GM19238 (cell line): ENCODE results near the gene OGFOD2.
A peak's percentile ranks its signal among the peaks of the same experiment; 100 is the strongest.
"Not testable (repeated sequence)": the region's sequence is repeated elsewhere in the genome, so short reads cannot be mapped to it uniquely, and the experiment has no call there.

Source experiments
- DNase-seq: peaks from one replicate; pipeline ENCODE4 v3.0.0; 2011; ENCODE audit warnings: low spot score; ENCODE audit not compliant: insufficient read length

The OGFOD2 gene

DNA sequence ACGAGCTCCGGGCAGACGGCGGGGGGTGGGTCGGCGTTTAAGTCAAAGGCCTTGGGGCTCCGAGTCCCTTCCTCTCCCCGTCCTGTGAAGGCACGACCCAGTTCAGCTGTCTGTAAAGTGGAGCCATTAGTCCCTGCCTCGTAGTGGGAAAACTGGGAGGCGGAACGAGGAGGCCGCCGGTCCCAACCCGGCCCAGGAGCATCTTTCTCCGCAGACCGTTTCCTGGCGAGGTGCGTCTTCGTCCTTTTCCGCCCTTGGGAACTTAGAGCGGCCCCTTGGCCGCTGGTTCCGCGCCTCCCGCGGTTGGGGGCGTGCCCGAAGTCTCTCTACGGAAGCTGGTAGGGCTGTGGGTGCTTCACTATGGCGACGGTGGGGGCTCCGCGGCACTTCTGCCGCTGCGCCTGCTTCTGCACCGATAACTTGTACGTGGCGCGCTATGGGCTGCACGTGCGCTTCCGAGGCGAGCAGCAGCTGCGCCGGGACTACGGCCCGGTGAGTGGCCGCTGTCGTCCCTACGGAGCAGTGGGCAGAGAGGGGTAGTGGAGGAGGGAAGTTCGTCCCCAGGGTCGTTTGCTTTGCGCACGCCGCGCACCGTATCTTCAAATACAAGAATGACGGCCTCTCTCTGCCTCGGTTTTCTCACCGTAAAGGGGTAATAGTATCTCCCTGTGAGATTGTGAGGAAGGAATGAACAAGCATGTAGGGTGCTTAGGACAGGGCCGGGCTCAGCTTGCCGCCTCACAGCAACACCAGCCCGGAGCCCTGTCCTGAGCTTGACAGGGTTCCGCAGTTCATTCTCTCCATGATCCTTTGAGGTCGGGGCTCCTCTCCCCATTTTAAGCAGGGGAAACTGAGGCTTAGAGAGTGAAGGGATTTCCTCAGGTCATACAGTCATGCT is at the start of gene OGFOD2:
Gene OGFOD2 (plus strand): TSS at position 353 of the 898 bp plus-strand sequence. CDS start 8 bp downstream, at position 361.
- DNase-seq = peak; percentile 94

DNA sequence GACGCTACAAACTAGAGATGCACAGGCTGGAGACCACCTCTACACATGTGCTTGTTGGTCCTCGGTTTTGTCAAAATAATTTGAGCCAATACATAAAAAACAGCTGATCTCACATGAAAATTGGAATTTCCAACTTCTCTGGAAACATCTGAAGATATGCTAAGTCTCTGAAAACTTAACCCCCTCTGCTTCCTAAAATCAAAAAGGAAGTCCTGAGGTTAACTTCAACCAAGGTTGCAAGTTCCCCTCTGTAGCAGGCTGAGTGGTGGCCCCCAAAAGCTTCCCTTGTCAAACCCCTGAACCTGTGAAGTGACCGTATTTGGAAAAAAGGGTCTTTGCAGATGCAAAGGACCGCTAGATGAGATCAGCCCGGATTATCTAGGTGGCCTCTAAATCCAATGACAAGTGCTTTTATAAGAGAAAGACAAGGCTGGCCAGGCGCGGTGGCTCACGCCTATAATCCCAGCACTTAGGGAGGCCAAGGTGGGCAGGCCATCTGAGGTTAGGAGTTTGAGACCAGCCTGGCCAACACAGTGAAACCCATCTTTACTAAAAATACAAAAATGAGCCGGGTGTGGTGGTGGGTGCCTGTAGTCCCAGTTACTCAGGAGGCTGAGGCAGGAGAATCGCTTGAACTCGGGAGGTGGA is 47.2 kb upstream of the OGFOD2 start:
- no peak for DNase-seq

DNA sequence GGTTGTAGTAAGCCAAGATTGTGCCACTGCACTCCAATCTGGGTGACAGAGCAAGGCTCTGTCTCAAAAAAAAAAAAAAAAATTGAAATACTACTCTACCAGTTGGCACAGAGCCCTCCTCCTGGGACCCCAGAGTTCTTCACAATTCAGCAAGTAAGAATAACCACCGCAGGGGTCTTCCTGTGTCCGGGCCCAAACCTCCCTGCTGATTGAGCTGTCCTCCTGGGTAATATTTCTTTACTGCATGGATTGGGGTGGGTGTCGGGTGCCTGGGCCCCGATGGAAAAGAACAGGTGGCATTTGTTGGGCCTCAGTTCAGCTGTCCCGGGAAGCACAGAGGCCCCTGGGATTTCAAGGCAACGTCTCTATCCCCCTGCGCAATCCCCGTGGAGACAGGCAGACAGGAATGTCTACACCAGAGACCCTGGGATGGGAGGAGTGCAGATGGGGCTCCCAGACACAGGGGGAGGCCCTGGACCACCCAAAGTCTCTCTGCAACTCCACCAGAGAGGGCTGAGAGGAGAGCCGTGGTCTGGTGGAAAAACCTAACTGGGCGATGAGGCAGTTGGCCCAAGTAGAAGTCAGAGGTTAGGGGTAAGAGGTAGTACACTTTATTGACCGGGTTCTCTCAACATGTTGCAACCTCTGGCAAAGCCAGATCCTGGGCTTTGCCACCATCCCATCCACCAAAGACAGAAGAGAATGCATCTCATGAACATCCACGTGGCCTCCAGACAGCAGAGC is 46.5 kb upstream of the OGFOD2 start:
- no peak for DNase-seq

DNA sequence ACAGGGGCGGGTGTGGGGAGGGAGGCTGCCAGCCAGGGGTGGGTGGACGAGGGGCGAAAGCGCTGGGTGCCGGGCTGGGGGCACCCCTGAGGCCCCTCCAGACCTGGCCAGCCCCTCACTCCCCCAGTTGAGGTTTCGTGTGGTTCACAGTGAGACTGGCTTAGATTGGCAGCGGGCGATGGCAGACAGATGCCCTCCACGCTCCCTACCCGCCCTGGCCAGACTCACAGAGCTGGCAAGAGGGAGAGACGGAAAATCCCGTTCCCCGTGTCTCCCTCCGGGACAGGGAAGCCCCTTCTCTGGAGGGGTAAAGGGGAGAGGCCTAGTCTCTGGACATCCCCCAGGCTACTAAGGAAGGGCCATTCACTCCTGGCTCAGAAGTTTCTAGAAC is 45.9 kb upstream of the OGFOD2 start:
- no peak for DNase-seq

DNA sequence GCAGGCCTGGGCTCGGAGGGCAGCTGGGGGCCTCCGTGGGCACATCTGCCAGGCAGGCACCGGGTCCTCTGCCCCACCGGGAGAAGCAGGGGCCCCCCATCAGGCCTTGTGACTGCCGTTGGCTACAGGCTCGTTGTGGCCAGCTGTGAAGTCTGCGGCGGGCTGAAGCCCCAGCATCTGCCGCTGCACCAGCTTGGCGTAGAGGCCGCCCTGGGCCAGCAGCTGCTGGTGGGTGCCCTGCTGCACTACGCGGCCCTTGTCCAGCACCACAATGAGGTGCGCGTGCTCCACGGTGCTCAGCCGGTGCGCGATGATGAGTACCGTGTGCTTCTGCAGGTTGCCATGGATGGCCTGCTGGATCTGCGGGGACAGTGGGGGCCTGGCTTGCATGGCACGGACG is 45.2 kb upstream of the OGFOD2 start:
- no peak for DNase-seq

DNA sequence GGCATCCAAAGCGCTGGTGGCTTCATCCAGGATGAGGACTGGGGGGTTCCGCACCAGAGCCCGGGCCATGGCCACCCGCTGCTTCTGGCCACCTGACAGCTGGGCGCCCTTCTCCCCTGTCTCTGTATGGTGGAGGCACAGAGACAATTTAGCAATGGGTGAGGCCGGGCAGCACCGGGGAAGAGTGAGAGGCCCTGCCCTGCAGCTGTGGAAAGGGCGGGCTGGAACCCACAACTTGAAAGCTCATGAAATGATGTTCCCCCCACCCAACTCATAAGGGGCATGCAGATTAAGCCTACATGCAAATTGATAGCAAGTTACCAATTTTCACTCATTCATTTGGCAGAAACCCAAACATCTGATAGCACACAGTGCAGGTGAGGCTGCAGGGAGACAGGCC is 42.8 kb upstream of the OGFOD2 start:
- DNase-seq = no peak

DNA sequence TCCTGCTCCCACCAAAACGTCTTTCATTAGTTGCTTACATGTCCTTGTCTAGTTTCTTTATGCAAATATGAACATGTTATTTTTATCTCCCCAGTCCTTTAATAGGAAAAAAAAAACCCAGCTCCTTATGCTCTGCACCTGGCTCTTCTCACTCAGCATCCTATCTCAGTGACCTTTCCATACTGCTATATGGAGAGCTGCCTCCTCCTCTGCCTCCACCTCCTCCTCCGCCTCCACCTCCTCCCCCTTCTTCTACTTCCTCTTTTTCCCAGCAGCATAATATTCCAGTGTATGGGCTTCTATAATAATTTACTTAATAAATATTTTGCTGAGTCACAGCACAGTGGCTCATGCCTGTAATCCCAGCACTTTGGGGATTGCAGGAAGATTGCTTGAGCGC is 40.3 kb upstream of the OGFOD2 start:
- no peak for DNase-seq

DNA sequence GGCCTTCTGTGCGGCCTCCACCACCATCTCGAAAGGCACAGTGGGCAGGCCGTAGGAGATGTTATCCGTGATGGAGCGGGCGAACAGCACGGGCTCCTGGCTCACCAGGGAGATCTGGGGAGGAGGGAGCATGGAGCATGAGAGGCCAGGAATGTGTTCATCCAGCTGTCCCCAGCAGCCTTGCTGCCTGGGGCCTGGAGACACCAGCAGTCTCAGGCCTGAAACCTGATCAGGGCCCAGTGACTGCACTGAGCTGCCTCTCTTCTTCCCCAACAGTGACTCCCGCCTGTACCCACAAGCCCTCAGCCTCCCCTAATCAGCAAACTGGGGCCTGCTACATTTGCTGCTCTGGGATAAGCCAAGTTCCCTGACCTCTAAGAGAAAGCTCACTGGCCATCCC is 39.7 kb upstream of the OGFOD2 start:
- no peak for DNase-seq

DNA sequence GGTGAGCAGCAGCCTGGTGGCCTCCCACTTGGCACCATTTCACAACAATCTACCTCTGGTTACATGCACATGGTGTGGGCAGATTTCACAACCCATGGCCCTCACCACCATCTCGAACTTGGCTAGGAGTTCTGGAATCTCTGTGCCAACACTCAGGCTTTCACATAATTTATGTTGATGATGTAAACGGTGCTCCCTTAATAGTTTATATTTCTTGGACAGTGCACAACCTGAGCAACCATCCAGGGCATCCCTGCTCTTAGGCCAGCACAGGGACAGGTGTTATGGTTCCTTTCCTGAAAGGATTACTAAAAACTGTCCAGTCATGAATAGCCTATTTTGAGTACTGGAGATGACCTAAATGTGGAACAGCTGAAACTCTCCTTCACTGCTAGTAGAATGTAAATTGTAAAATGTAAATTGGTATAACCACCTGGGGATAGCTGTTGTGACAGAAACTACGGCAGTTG is 37.4 kb upstream of the OGFOD2 start:
- DNase-seq = no peak

DNA sequence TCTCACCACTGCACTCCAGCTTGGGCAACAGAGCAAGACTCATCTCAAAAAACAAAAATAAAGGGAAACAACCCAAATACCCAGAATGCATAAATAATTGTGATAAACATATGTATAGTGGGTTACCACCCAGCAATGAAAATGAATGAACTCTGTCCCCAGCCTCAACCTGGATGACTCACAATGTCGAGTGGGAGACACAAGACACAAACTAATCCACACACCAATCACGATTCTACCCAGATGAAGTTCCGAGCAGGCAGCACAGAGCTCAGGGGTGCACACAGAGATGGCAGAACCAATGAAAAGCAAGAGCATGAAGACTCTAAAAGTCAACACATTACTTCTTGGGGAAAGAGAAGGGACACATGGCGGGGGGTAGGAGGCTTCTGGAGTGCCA is 35.9 kb upstream of the OGFOD2 start:
- DNase-seq = no peak

DNA sequence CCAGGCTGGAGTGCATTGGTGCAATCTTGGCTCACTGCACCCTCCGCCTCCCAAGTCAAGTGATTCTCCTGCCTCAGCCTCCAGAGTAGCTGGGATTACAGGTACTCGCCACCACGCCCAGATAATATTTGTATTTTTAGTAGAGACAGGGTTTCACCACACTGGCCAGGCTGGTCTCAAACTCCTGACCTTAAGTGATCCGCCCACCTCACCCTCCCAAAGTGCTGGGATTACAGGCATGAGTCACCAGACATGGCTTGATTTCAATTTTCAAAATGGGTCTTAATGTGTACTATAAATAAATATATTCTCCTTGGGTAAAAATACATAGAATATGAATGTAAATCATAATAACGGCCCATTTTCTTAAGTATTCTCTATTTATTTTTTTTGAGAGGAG is 33.7 kb upstream of the OGFOD2 start:
- not testable (repeated sequence) for DNase-seq

DNA sequence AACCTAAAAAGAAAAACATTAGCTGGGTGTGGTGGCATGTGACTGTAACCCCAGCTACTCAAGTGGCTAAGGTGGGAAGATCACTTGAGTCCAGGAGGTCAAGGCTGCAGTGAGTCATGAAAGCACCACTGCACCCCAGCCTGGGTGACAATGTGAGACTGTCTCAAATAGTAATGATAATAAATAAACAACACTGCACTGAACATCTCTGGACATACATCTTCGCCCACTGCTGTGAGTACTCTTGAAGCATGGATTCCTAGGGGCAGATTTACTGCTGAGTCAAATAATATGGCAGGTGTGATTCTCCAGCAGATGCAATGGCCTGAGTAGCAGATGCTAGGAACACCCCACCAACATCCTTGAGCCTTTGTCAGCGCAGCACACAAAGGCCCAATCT is 32.4 kb upstream of the OGFOD2 start:
- no peak for DNase-seq

DNA sequence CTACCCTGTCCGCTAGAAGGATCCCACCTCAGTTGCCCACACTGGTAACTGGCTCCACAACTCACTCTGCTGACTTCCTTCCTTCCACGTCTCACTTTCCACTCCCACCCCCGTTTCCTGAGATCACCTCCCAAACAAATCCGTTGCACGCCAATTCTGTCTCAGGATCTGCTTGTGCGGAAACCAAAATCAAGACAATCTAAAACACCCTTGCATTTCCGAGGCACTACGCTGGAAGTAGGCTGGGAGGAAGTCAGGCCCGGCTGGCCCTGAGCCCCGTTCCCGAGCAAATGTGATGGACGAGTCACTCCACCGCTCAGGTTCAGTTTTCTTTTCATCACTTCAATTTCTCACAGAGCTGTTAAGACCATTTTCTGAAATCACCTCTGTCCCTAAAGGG is 31.8 kb upstream of the OGFOD2 start:
- no peak for DNase-seq

DNA sequence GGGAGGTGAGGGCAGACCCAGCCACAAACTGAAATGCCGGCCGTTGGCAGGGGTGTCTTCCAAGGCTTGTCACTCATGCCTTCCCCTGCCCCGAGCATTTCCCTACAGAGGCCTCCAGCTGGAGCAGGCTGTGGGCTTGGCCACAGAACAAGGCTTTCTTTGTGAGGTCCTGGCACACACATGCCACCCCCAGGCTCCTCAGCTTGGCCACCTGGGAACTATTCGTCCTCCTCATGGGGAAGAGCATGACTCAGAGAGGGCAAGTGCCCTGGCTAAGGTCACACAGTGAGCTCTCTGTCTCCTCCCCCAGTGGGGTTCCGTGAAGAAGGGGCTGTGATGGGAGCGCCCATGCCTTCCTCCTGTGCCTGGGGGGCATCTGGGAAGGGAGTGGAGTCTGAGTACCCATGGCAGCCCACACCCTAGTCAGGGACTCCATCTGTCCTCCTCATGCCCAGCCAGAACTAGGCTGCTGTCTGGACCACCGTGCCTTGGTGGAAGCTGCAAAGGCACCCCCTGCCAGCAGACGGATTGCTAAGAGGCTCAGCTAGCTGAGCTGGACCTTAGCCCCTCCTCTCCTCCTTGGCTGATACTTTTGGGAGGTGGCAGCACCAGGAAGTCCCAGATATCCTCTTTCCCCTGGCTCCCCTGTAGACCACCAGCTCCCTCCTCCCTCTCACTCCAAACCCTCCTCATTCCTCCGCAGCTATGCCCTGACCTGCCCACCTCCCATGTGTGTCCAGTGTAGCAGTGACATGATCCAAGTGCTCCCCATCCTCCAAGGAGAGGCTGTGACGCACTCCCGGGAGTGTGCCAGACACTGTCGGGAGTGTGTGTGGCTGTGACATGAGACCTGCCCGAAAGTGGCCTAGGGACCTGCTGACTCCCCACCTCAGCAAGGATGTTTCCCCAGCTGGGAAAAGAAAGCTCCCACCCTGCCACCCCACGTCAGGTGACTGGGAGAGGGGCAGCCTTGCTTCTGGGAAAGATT is 30.1 kb upstream of the OGFOD2 start:
- no peak for DNase-seq

DNA sequence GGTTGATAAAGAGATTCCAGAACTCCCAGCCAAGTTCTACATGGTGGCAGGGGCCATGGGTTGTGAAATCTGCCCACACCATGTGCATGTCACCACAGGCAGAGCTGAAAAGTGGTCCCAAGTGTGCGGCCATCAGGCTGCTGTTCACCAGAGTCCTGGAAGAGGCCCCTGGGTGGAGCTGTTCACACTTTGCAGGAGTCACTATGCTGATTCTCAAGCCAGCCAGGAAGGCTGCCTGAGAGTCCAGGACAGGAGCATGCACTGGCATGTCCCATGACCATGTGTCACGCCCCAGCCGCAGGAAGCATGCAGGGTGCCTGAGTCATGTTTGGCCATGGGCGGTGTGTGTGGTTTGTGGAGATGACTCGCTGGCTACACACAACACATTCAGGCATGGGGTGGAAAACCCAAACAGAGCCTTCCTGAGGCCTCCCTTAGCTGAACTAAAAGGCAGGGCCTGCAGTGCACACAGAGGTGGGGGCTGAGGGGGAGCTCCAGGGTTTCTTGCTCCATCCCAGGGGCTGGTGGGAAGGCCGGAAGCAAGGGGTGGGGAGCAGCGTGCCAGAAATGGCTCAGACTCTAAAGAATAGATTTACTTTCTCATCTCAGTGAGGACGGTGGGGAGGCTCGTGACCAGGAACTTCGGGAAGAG is 28.2 kb upstream of the OGFOD2 start:
- peak; percentile 55 for DNase-seq

DNA sequence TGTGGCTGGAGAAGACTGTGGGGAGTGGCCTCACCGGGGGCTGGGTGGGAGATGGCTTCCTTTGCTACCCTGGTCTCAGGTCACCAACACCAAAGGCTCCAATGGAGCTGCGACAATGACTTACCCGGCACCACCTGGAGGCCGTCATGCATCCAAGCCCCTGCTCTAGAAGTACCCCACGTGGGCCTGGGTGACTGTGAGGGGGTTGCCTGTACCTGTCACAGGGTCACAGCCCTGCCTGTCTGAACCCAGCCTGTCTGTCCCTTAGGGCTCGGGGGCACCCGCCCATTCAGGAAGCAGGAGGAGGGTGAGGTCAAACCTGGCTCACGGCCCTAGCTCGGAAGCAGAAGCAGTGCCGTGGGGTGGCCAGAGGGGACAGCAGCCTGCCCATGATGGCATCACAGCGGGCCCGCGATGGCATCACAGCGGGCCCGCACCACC is 27.7 kb upstream of the OGFOD2 start:
- no peak for DNase-seq

DNA sequence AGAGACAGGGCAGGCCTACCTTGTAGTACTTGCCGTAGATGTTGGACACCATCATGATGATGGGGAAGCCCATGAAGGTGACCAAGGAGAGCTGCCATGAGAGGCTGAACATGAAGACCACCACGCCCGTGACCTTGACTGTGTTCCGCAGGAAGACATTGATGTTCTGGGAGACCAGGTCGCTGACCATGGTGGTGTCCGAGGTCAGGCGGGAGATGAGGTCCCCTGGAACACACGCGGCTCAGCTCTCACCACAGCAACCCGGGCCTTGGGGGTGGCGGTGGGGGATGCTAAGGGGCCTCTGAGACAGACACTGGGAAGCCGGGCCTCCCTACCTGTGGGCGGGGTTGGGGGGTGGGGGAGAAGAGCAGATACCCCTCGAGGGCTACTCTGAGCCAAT is 26.4 kb upstream of the OGFOD2 start:
- DNase-seq = no peak

DNA sequence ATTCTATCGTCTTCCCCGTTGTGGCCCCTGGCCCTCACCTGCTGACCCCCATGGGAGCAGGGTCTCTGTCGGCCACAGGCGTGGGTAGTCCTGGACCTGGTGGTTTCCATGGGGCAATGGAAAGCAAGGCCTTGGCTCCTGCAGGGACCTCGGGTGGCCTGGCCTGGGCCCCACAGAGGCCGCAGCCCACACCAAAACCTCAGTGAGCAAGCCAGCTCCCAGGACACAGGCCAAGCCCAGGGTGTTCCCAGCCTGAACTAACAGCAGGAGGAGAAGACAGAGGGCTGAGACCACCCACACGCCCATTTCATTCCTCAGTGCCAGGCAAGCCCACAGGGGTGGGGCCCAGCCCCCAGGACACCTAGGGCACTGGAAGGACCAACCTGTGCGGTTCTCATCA is 25.6 kb upstream of the OGFOD2 start:
- no peak for DNase-seq

DNA sequence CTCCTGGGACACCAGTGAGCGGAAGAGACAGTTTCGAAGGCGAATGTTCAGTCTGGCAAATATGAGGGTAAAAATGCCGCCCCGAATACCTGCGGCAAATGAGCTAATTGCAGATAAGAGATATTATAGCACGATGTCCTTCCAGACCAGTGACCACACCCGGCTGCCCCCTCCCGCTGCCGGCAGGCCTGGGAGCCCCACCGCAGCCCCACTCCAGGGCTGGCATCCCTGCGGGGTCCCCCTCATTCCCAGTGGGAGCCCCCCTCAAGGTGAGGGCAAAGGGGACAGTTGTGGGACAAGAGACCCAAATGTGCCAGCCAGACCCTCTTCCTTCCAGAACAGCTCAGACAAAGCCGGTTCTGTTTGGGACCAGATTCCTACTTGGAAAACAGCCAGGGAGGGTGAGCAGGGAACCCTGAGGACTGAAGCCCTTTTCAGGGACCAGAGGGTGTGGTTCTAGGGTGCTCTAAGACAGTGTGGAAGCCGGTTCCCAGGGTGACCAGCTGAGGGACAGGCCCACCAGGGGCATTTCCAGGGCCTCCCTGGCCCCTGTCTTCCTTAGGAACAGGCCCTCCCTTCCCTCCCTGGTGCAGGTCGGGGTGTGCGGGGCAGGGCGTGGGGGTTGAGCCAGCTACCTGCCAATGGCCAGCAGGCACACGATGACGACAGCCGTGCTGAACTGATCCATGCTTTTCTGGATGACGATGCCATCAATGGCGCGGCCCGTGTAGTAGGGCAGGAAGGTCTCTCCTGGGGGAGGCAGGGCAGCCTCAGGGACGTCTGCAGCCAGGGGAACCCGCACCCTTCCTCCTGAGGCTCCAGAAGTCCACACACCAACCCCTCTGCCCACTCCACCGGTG is 25.0 kb upstream of the OGFOD2 start:
- no peak for DNase-seq
